Activated T-helper 17 cell treated with anti-CD3 and anti-CD28 coated beads, Interleukin-2, amount 50 U/mL, for 72 hours (primary cell): Measurements from ENCODE around the gene SMIM3. TPM values are rescaled to one million over a fixed set of nuclear protein-coding genes. Genes with fewer than 3 reads are reported as not detected.
"Not testable (repeated sequence)": the region's sequence is repeated elsewhere in the genome, so short reads cannot be mapped to it uniquely, and the experiment has no call there.

Source experiments
- ATAC-seq: fragments of 150-1000 bp; cut with Tn5 transposase; replicated peaks from 2 replicates; pipeline ENCODE4 v1.10.0; 2021; ENCODE audit warnings: mild to moderate bottlenecking, moderate library complexity
- H3K27ac Mint-ChIP-seq: one replicate; pipeline ENCODE4 v1.8.0; 2022; ENCODE audit warnings: mixed read lengths
- H3K27me3 Mint-ChIP-seq: one replicate; pipeline ENCODE4 v1.8.0; 2022; ENCODE audit warnings: mixed read lengths
- H3K36me3 Mint-ChIP-seq: one replicate; pipeline ENCODE4 v1.8.0; 2022; ENCODE audit warnings: low read depth, mild to moderate bottlenecking, mixed read lengths
- H3K4me1 Mint-ChIP-seq: one replicate; pipeline ENCODE4 v1.8.0; 2022; ENCODE audit warnings: mixed read lengths
- H3K4me3 Mint-ChIP-seq: one replicate; pipeline ENCODE4 v1.8.0; 2022; ENCODE audit warnings: mild to moderate bottlenecking, mixed read lengths
- H3K9me3 Mint-ChIP-seq: one replicate; pipeline ENCODE4 v1.8.0; 2022; ENCODE audit warnings: mixed read lengths
- total RNA-seq, 2 donors: library from RNA; stranded (reverse); gene quantifications; one replicate each; pipeline ENCODE4 v1.2.3, GENCODE V29; 2022

SMIM3 gene
- total RNA-seq, 2 donors from 2014 or later = 17.7 to 20.2 TPM

DNA sequence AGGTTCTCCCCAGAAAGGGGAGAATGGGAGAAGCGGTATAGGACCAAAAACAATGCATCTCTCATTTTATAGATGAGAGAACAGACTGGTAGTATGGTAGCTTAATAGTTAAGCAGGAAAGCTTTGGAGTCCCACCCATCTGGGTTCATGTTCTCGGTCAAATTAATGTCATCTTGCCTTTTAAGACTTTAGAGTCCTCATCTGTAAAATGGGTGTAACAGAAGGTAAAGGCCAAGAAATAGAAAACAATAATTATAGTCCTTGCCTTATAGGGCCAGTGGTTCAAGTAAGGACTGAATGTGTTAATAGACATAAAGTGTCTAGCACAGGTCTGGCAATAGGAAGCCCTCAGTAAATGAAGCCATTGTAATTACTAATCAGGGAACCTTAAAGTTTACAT lies 16.4 kb downstream of the SMIM3 start:
- Mint-ChIP-seq H3K36me3 (peaks cover 8% of the 10 kb centered on the region), H3K4me1 (peaks cover 7% of the 10 kb centered on the region), H3K27ac (no peak overlapping the region), H3K4me3 (no peak overlapping the region), H3K27me3 (no peaks in the 10 kb centered on the region), H3K9me3 (no peaks in the 10 kb centered on the region)
- no peak for ATAC-seq

DNA sequence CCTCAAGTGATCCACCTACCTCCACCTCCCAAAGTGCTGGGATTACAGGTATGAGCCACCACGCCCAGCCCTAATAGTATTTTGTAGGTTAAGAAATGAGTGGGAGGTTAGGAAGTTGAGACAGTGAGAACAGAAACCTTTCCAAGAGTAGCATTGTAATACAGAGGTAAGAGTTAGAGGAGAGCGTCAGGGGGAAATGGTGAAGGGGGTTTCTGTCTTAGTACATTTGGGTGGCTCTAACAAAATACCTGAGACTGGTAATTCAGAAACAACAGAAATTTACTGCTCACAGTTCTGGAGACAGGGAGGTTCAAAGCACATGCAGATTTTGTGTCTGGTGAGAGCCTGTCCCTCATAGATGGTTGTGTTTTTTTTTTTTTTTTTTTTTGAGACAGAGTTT lies 18.8 kb downstream of the SMIM3 start:
- no peaks in the 10 kb centered on the region for H3K27me3 Mint-ChIP-seq
- peak; percentile 62 for ATAC-seq
- no peaks in the 10 kb centered on the region for H3K4me1 Mint-ChIP-seq
- no peak overlapping the region for H3K4me3 Mint-ChIP-seq
- peaks cover 8% of the 10 kb centered on the region for H3K36me3 Mint-ChIP-seq
- no peak overlapping the region for H3K27ac Mint-ChIP-seq
- H3K9me3 Mint-ChIP-seq = no peaks in the 10 kb centered on the region

- no peak overlapping the region for H3K27ac Mint-ChIP-seq
Observed at GRCh38 chr5:150801117-150801927, 22.8 kb downstream of the SMIM3 start.

DNA sequence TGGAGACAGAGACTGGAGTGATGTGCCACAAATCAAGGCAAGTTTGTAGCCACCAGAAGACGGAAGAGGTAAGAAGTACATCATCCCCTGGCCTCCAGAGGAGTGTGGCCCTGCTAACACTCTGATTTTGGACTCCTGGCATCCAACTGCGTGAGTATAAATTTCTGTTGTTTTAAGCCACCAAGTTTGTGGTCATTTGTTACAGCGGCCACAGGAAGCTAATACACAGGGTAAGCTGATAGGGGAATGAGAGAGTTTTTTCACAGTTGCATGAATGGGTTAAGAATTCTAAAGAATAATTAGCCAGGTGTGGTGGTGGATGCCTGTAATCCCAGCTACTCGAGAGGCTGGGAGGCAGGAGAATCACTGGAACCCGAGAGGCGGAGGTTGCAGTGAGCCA lies 25.8 kb downstream of the SMIM3 start:
- no peaks in the 10 kb centered on the region for H3K27me3 Mint-ChIP-seq
- ATAC-seq = no peak
- peaks cover 5% of the 10 kb centered on the region for H3K9me3 Mint-ChIP-seq
- no peak overlapping the region for H3K27ac Mint-ChIP-seq
- H3K36me3 Mint-ChIP-seq = no peaks in the 10 kb centered on the region
- no peak overlapping the region for H3K4me3 Mint-ChIP-seq
- H3K4me1 Mint-ChIP-seq = no peaks in the 10 kb centered on the region

More at GRCh38 chr5:150801117-150801927, 22.8 kb downstream of the SMIM3 start:
- peaks cover 5% of the 10 kb centered on the region for H3K36me3 Mint-ChIP-seq
- no peaks in the 10 kb centered on the region for H3K4me1 Mint-ChIP-seq
- ATAC-seq = peak; percentile 34
- H3K27me3 Mint-ChIP-seq = no peaks in the 10 kb centered on the region
- H3K4me3 Mint-ChIP-seq = no peak overlapping the region
- peaks cover 5% of the 10 kb centered on the region for H3K9me3 Mint-ChIP-seq

- H3K27me3 Mint-ChIP-seq = no peaks in the 10 kb centered on the region
- H3K4me1 Mint-ChIP-seq = no peaks in the 10 kb centered on the region
- no peaks in the 10 kb centered on the region for H3K36me3 Mint-ChIP-seq
- H3K4me3 Mint-ChIP-seq = no peak overlapping the region
- ATAC-seq = no peak
- H3K27ac Mint-ChIP-seq = no peak overlapping the region
- peaks cover under 1% of the 10 kb centered on the region for H3K9me3 Mint-ChIP-seq
Observed at GRCh38 chr5:150809363-150809762, 30.8 kb downstream of the SMIM3 start.

DNA sequence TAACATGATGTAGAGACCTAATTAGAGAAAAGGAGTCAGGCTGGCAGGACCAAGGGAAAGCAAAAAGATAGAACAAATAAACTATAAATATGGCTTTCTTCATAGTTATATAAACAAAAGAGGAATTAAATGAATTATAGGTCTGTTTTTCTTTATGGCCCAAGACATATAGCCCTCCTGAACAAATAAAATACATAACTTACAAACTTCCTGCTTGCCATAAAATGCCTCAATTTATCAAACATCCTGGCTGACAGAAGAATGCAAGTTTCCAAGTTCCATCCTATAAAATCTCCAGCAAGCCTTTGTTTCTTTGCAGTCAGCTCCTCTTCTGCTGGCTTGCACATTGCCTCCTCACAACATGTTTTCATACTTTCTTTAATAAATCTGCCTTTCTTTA lies 36.5 kb downstream of the SMIM3 start:
- ATAC-seq = no peak
- H3K27ac Mint-ChIP-seq = no peak overlapping the region
- H3K9me3 Mint-ChIP-seq = peaks cover 14% of the 10 kb centered on the region

DNA sequence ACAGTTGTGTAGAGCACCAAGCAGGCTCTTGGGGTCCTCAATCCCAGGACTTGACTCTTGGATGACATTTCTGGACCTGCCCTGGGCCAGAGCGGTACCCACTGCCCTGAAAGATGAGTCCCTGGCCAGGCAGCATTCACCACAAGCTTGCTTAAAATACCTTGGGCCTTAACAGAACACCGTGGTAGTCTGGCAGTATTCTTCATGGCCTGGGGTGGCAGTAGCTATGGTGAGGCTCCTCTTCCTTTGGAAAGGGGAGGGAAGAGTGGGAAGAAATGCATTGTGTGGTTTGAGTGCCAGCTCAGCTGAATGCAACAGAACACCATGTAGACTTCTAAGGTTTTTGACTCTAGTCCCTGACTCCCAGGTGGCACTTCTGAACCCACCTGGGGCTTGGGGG lies 38.4 kb downstream of the SMIM3 start:
- Mint-ChIP-seq H3K4me1 (no peaks in the 10 kb centered on the region), H3K27ac (no peak overlapping the region), H3K9me3 (peaks cover 18% of the 10 kb centered on the region), H3K4me3 (no peak overlapping the region), H3K36me3 (no peaks in the 10 kb centered on the region), H3K27me3 (no peaks in the 10 kb centered on the region)
- no peak for ATAC-seq

More for the DNA sequence above, 36.5 kb downstream of the SMIM3 start:
- no peak overlapping the region for H3K4me3 Mint-ChIP-seq
- H3K27me3 Mint-ChIP-seq = no peaks in the 10 kb centered on the region
- H3K4me1 Mint-ChIP-seq = no peaks in the 10 kb centered on the region
- H3K36me3 Mint-ChIP-seq = no peaks in the 10 kb centered on the region

- ATAC-seq = no peak
- H3K27me3 Mint-ChIP-seq = no peaks in the 10 kb centered on the region
- H3K27ac Mint-ChIP-seq = no peak overlapping the region
- H3K9me3 Mint-ChIP-seq = peaks cover 7% of the 10 kb centered on the region
- H3K4me3 Mint-ChIP-seq = no peak overlapping the region
- no peaks in the 10 kb centered on the region for H3K36me3 Mint-ChIP-seq
- no peaks in the 10 kb centered on the region for H3K4me1 Mint-ChIP-seq
Observed at GRCh38 chr5:150829744-150830143, 51.2 kb downstream of the SMIM3 start.

- not testable (repeated sequence) for H3K4me3 Mint-ChIP-seq, H3K4me1 Mint-ChIP-seq, ATAC-seq, H3K36me3 Mint-ChIP-seq, H3K27ac Mint-ChIP-seq, H3K9me3 Mint-ChIP-seq, H3K27me3 Mint-ChIP-seq
Observed at GRCh38 chr5:150831821-150832220, 53.3 kb downstream of the SMIM3 start.

- Mint-ChIP-seq H3K9me3 (peaks cover under 1% of the 10 kb centered on the region), H3K4me1 (no peaks in the 10 kb centered on the region), H3K27ac (no peak overlapping the region), H3K4me3 (no peak overlapping the region), H3K36me3 (no peaks in the 10 kb centered on the region), H3K27me3 (peaks cover under 1% of the 10 kb centered on the region)
- no peak for ATAC-seq
Observed at GRCh38 chr5:150836064-150836463, 57.5 kb downstream of the SMIM3 start.

DNA sequence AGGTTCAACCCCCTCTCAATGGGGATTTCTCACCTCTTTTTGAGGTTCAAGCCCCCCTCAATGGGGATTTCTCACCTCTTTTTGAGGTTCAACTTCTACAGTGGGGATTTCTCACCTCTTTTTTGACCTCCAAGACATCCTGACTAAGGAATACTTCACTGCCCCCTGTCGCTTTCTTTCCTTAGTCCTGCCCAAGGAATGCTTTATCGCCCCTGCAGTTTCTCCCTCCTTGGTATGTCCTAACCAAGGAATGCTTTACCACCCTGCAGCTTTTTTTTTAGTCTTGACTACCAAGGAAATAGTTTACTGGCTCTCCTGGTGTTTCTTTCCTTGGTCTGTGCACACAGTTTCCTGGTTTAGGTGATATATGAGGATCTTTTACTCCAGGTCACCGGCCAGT lies 58.1 kb downstream of the SMIM3 start:
- Mint-ChIP-seq H3K36me3 (no peaks in the 10 kb centered on the region), H3K27me3 (peaks cover 3% of the 10 kb centered on the region), H3K4me1 (no peaks in the 10 kb centered on the region), H3K4me3 (no peak overlapping the region), H3K27ac (no peak overlapping the region), H3K9me3 (no peaks in the 10 kb centered on the region)
- ATAC-seq = no peak

DNA sequence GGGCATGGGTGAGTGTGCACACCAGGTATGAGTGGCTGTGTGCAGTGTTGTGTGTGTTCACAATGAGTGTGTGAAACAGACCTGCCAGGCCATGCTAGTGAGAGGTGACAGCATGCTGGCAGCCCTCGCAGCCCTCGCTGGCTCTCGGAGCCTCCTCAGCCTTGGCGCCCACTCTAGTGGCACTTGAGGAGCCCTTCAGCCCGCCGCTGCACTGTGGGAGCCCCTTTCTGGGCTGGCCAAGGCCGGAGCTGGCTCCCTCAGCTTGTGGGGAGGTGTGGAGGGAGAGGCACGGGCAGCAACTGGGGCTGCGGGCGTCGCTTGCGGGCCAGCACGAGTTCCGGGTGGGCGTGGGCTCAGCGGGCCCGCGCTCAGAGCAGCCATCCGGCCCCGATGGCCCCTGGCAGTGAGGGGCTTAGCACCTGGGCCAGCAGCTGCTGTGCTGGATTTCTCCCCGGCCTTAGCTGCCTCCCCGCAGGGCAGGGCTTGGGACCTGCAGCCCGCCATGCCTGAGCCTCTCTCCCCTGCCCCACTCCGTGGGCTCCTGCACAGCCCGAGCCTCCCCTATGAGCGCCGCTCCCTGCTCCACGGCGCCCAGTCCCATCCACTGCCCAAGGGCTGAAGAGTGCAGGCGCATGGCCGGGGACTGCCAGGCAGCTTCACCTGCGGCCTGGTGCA lies 66.8 kb downstream of the SMIM3 start:
- H3K4me1 Mint-ChIP-seq = peaks cover 15% of the 10 kb centered on the region
- not testable (repeated sequence) for ATAC-seq, H3K36me3 Mint-ChIP-seq, H3K27ac Mint-ChIP-seq, H3K9me3 Mint-ChIP-seq, H3K27me3 Mint-ChIP-seq, H3K4me3 Mint-ChIP-seq

GRCh38 chr5:150846308-150846653 lies 67.7 kb downstream of the SMIM3 start, which contains the start of gene IRGM:
TSS of gene IRGM (plus strand) at chr5:150846521. CDS start at chr5:150848124, 1,603 bp downstream.
- Mint-ChIP-seq H3K4me1 (peaks cover 15% of the 10 kb centered on the region), H3K27ac (peak within 1 kb of the TSS; percentile 51), H3K4me3 (peak within 1 kb of the TSS; percentile 77)
- ATAC-seq, H3K36me3 Mint-ChIP-seq, H3K9me3 Mint-ChIP-seq, H3K27me3 Mint-ChIP-seq: not testable (repeated sequence)
